ENCODE measurements around the gene RNF222.

GRCh38 chr17:8402921-8403536, 5.4 kb upstream of the RNF222 start:
- TF ChIP-seq CTCF (IDR thresholded peaks at IDR 0.05) (no peak), POLR2A (IDR thresholded peaks at IDR 0.05) (no peak)
